HFF-Myc (cell line): ENCODE measurements around the gene RAB30.

Source experiments
- DNase-seq: peaks from one replicate; pipeline ENCODE4 v3.0.0-alpha.2; 2011; ENCODE audit warnings: low read depth; ENCODE audit errors: extremely low read depth
- H3K4me3 ChIP-seq: replicated peaks from 2 replicates; pipeline ENCODE4 v1.5.1; 2011; ENCODE audit warnings: low read depth, mild to moderate bottlenecking, control low read depth, low read length
- CTCF ChIP-seq: IDR thresholded peaks from 2 replicates; pipeline ENCODE4 v1.5.1; 2012; ENCODE audit warnings: mild to moderate bottlenecking, low read depth, low read length, control low read depth; ENCODE audit errors: missing control alignments

The RAB30 gene

GRCh38 chr11:83064011-83064410 lies 7.7 kb downstream of the RAB30 start:
- TF ChIP-seq CTCF, result no peak
- no peak for DNase-seq
- no peak overlapping the region for H3K4me3 ChIP-seq

- no peak for TF ChIP-seq CTCF
- no peak overlapping the region for H3K4me3 ChIP-seq
- no peak for DNase-seq
Measured at GRCh38 chr11:83063073-83063754, 8.5 kb downstream of the RAB30 start.

GRCh38 chr11:83061883-83062282 lies 9.8 kb downstream of the RAB30 start:
- no peak for DNase-seq
- H3K4me3 ChIP-seq, result no peak overlapping the region
- no peak for TF ChIP-seq CTCF

GRCh38 chr11:83060965-83061364 lies 10.7 kb downstream of the RAB30 start:
- TF ChIP-seq CTCF, result no peak
- no peak for DNase-seq
- H3K4me3 ChIP-seq, result no peak overlapping the region

- no peak for TF ChIP-seq CTCF
- no peak overlapping the region for H3K4me3 ChIP-seq
- no peak for DNase-seq
Measured at GRCh38 chr11:83057721-83058120, 14.0 kb downstream of the RAB30 start.

GRCh38 chr11:83056611-83057010 lies 15.1 kb downstream of the RAB30 start:
- no peak for DNase-seq
- H3K4me3 ChIP-seq, result no peak overlapping the region
- TF ChIP-seq CTCF, result no peak

GRCh38 chr11:83056204-83056603 lies 15.5 kb downstream of the RAB30 start:
- TF ChIP-seq CTCF, result no peak
- no peak for DNase-seq
- H3K4me3 ChIP-seq, result no peak overlapping the region
